Spleen (tissue), 3 donors: ENCODE data around the gene CD37.

ENCODE experiments used
- POLR2A ChIP-seq, 3 donors: fragments of 450-650 bp; IDR thresholded peaks; one replicate each; pipeline ENCODE4 v1.5.1; 2017; ENCODE audit warnings: antibody characterized with exemption in 3 of 3, mild to moderate bottlenecking in 1 of 3
- POLR2AphosphoS5 ChIP-seq, 3 donors: sonication (generic); formaldehyde crosslinking; IDR thresholded peaks; one replicate each; pipeline ENCODE4 v1.5.1; 2017; ENCODE audit warnings: antibody characterized with exemption in 3 of 3

DNA sequence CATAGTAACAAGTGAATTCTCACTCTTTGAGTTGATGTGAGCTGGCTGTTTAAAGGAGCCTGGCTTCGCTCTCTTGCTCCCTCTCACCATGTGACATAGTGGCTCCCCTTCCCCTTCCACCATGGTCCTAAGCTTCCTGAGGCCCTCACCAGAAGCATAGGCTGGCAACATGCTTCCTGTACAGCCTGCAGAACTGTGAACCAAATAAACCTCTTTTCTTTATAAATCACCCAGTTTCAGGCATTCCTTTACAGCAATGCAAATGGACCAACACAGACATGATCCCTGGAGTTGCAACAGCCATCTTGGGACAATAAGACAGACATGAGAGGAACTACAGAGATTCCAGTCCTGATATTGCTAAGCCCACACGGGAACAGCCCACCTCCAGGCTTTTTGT, 14.4 kb downstream of the CD37 start:
- TF ChIP-seq POLR2A (IDR thresholded peaks at IDR 0.05) (no peak), POLR2AphosphoS5 (IDR thresholded peaks at IDR 0.05) (no peak)
